OCI-LY7 (cell line): ENCODE measurements around the gene FCHSD2.

Experiments used
- EZH2phosphoT487 ChIP-seq: fragments of 200-600 bp; sonication (generic); IDR thresholded peaks from 2 replicates; pipeline ENCODE4 v1.6.1; 2018; ENCODE audit warnings: low read depth, borderline replicate concordance, mild to moderate bottlenecking, mixed run types, antibody characterized with exemption, low read length, moderate library complexity, mixed read lengths
- TF ChIP-seq, protein P1 (sequence below): fragments of 200-600 bp; sonication (generic); conservative IDR thresholded peaks from 2 replicates; pipeline ENCODE4 v1.5.1; 2014; ENCODE audit warnings: mild to moderate bottlenecking, antibody characterized with exemption, low read length, moderate library complexity, mixed read lengths

DNA sequence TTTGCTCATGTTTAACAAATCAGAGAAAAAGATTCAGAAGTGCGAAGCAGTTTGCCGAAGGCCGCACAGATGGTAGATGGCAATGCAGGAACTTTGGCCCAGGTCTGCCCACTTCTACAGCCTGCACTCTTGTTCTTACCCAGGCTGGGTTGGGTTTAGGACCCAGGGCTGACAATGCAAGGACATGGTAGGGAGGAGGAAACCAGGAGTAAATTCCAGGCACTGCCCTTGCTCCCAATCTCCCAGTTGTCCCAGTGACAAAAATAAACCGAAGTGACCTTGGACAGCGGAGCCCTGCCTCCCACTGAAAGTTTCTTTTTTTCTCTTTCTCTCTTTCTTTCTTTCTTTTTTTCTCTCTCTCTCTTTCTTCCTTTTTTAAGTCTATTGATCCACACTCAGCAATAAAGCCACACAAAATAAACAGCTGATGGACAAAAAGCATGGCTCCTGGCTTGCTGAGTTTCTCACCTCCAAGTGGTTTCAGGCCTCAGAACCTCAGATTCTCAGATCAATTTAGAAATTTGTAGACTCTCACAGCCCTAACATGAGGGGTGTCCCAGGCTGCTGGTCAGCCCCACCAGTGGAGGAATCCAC is 33.5 kb upstream of the FCHSD2 start:
- TF ChIP-seq, protein P1, sequence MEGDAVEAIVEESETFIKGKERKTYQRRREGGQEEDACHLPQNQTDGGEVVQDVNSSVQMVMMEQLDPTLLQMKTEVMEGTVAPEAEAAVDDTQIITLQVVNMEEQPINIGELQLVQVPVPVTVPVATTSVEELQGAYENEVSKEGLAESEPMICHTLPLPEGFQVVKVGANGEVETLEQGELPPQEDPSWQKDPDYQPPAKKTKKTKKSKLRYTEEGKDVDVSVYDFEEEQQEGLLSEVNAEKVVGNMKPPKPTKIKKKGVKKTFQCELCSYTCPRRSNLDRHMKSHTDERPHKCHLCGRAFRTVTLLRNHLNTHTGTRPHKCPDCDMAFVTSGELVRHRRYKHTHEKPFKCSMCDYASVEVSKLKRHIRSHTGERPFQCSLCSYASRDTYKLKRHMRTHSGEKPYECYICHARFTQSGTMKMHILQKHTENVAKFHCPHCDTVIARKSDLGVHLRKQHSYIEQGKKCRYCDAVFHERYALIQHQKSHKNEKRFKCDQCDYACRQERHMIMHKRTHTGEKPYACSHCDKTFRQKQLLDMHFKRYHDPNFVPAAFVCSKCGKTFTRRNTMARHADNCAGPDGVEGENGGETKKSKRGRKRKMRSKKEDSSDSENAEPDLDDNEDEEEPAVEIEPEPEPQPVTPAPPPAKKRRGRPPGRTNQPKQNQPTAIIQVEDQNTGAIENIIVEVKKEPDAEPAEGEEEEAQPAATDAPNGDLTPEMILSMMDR: no peak
- TF ChIP-seq EZH2phosphoT487: no peak
